ENCODE measurements around the gene MDFIC.

Gene MDFIC

DNA sequence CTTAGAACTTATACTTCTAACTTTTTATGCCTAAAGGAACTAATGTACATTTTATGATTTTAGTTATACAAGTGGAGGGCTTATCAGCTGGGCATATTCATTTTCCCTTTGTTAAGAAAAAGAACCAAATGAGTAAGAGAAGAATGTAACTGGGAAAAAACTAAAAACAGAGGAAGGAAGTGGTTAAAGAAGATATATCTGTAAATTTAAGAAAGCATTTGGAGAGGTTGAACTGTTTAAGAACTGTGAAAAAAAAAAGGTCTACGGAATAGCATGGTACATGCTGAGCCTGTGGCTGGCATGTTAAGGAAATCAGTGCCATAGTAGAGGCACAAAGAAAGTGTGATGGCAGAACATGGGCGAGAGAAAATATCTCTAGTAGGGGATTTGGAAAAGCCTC is 6.2 kb downstream of the MDFIC start:
- TF ChIP-seq, protein P1, sequence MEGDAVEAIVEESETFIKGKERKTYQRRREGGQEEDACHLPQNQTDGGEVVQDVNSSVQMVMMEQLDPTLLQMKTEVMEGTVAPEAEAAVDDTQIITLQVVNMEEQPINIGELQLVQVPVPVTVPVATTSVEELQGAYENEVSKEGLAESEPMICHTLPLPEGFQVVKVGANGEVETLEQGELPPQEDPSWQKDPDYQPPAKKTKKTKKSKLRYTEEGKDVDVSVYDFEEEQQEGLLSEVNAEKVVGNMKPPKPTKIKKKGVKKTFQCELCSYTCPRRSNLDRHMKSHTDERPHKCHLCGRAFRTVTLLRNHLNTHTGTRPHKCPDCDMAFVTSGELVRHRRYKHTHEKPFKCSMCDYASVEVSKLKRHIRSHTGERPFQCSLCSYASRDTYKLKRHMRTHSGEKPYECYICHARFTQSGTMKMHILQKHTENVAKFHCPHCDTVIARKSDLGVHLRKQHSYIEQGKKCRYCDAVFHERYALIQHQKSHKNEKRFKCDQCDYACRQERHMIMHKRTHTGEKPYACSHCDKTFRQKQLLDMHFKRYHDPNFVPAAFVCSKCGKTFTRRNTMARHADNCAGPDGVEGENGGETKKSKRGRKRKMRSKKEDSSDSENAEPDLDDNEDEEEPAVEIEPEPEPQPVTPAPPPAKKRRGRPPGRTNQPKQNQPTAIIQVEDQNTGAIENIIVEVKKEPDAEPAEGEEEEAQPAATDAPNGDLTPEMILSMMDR (IDR thresholded peaks at IDR 0.05), result no peak

DNA sequence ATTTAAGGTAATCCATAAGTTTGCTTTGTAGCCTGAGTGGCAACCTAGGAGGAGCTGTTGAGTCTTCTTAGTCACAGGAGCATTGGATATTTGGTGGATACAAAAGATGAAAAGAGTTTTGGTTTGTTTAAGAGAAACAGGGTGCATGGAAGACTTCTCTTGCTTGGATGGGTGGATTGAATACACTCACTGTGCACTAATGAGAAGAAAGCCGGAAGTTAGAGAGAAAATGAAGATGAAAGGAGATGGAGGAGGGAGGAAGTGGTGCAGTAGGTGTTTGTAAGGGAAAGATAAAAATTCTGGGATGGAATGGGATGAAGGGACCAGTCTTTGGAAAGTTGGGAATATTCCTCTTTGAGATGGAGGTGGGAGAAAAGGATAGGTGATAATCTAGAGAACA is 7.7 kb downstream of the MDFIC start:
- TF ChIP-seq, protein P1 (IDR thresholded peaks at IDR 0.05), result no peak

DNA sequence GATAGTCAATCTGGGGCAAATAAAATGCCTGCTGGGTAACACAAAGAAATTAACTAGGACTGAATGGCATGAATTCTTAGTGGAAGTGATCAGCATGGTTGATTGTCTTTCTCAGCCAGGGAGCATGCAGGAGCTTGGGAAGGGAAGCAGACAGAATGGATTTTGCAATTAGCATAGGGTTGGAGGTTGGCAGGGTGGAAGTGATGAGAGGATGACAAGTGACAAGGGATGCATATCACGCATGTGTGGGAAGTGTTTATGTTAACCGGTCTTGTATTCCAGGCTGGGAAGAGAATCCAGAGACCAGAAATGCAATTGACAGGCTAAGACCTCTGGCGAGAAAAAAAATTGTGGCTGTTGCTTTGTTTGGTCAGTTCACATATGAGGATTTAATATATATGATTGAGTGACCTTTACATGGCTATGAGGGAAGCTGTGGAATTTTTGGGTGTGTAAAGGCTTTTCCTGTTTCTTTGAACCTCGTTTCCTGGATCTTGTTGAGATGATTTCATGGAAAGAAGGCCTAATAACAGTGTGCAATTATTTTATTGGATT is 8.3 kb downstream of the MDFIC start:
- TF ChIP-seq, protein P1 (IDR thresholded peaks at IDR 0.05), result no peak

DNA sequence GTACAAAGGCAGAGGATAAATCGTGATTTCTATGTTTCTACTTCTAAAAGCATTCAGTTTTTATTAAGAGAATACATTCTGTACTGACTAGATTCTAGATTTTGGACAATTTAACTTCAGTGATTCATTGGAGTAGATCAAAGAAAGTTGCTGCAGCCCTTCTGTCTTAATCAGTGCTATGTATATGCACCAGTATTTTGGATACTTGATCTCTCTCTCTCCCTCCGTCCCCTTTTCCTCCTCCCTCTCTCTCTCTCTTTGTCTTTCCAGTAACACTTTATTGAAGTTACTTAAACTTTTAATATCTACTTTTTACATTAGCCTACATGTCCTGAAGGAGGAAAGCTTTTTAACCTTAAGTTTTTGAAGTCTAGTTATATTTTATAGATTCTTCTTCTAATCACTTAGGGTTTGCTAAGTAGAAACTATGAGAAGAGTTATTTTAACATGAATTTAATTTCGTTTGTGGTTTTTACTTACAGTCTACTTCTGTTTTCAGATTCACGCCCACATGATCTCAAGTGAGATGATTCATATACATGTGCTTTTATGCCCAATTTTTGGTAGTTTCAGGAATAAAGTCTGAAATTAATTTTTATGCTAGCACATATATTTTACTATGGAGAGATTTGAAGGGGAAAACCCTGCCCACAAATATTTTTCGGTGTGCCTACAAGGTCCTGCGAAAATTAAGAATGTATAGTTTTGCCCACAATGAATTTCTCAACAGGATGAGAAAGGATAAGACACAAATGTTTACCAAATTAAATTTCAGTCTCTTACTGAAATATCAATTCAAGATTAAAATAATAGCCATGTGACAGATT is 9.1 kb downstream of the MDFIC start:
- TF ChIP-seq, protein P1 (IDR thresholded peaks at IDR 0.05), result no peak

DNA sequence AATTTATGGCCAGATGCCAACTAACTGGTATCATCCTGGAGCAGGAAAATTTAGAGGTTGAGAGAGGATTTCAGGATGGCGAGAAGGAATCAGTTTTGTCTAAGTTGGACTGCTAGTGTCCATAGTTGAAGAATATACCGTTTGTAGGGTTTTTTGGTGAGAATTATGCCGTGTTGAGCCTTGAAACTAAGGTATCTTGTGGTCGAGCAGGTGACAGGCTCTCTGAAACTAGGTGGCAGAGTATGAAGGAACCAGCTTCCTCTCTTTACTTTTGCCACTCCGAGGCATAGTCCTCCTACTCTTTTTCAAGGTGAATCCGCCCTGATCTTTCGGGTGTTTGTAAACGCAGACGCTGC is 9.7 kb downstream of the MDFIC start:
- TF ChIP-seq, protein P1 (IDR thresholded peaks at IDR 0.05), result no peak

DNA sequence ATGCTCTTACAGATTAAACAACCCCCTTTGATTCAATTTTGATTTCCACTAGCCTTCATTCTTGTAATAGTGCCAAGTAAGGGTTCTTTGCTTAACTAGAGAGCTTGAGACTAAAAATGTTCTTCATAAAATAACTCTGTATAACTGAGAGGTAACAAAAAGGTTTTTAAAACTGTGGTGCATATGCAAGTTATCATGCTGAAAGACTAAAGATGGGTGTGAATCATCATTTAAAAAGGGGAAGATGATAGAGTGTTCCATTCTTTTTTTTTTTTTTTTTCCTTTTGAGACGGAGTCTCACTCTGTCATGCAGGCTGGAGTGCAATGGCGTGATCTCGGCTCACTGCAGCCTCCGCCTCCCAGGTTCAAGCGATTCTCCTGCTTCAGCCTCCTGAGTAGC is 11.1 kb downstream of the MDFIC start:
- TF ChIP-seq, protein P1 (IDR thresholded peaks at IDR 0.05), result no peak

DNA sequence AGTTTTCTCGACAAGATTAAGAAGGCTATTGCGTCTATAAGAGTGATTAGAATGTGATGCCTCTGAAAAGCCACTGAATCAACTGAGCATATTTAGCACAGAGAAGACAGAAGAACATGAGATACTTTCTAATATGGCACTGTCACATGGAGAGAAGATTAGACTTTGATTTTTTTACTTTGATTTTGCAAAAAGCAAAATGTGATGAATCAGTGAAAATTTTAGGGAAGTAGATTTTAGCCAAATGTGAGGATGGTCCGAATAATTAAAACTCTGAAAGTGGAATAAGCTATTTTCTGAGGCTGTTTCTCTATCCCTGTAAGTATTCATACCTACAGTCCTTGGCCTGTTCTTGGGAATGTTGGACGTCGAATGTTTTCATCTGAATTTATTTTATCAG is 11.8 kb downstream of the MDFIC start:
- TF ChIP-seq, protein P1 (IDR thresholded peaks at IDR 0.05), result no peak
